HG03571 (cell line): Measurements from ENCODE around the gene HYAL1.
A peak's percentile ranks its signal among the peaks of the same experiment; 100 is the strongest.
"Not testable (repeated sequence)": the region's sequence is repeated elsewhere in the genome, so short reads cannot be mapped to it uniquely, and the experiment has no call there.

Experiments
- ATAC-seq: cut with Tn5 transposase; IDR thresholded peaks from one replicate; pipeline ENCODE4 v1.9.1; 2021; ENCODE audit not compliant: unreplicated experiment

HYAL1 gene

DNA sequence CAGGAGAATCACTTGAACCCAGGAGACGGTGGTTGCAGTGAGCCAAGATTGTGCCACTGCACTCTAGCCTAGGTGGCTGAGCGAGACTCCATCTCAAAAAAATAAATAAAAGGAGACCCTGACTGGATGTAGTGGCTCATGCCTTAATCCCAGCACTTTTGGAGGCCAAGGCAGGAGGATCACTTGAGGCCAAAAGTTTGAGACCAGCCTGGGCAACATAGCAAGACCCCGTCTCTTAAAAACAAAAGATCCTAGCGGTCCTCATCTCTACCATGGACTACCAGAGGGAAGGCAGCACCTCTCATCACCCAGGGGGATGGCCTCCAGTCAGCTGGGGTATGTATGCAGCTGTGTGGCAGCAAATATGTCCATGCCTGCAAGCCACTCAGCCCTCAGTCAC, 41.2 kb downstream of the HYAL1 start:
- ATAC-seq, result not testable (repeated sequence)

DNA sequence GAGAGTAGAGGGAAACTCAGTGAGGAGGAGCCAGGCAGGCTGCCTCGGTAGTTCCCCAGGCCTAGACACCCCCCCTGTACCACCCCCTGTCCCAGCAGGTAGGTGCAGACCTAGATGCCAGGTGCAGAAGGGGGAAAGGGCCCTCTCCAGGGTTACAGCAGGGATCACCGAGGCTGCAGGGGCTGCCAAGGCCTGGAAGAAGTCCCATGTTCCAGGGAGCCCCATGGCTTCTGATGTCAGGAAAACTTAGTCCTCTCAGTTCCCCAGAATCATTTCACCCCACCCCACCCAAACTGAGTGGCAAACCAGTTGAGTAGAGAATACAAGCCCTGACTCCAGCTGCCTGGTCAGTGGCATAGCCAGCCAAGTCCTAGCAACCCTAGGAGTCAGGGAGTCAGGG, 41.9 kb downstream of the HYAL1 start:
- no peak for ATAC-seq

GRCh38 chr3:50260942-50261441, 42.4 kb downstream of the HYAL1 start:
- no peak for ATAC-seq

GRCh38 chr3:50260027-50260941, 43.1 kb downstream of the HYAL1 start:
- peak; percentile 82 for ATAC-seq

DNA sequence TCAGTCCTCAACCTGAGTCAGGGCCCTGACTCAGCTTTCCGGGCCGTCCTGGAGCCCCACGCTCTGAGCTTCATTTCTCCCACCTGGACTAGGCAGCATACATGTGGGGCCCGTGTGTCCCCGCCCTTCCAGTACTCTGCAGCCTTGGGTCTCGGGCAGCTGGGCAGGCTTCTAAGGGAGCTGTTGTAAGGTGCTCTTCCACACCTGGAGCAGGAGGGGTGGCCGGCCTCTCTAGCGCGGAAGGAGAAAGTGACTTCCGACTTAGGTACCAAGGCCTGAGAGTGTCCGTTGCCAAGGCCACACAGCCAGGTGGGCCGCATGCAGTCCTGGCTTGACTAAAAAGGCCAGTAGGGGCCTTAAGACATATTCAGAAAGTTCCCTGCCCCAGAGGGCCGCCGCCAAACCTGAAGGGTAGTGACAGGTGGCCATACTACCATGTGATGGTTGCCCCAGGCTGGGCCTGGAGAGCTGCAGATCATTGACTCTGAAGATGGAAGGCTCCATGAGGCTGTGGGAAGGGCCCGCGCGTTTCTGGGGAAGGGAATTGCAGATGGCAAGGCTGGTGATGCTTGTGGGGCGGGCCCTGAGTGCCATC, 43.8 kb downstream of the HYAL1 start:
- ATAC-seq, result peak; percentile 13

DNA sequence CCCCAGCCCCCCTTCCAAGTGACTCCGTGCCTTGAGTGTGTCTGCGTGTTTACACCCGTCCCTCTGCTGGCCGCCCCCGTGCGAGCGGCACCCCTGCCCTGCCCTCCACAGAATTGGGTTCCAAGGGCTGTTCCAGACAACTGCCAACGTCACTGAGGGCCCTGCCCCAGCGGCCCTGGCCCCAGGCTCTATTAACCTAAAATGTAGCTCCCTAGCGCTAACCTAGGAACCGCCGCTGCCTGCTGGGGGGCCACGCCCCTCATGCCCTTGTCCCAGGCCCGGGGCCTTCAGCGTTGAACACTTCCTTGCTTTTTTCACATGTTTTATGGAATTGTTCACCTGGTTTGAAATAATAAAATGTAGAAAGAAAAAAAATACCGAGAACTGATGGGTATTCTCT, 44.4 kb downstream of the HYAL1 start:
- no peak for ATAC-seq

- no peak for ATAC-seq
Observed at GRCh38 chr3:50258029-50258680, 45.2 kb downstream of the HYAL1 start.

DNA sequence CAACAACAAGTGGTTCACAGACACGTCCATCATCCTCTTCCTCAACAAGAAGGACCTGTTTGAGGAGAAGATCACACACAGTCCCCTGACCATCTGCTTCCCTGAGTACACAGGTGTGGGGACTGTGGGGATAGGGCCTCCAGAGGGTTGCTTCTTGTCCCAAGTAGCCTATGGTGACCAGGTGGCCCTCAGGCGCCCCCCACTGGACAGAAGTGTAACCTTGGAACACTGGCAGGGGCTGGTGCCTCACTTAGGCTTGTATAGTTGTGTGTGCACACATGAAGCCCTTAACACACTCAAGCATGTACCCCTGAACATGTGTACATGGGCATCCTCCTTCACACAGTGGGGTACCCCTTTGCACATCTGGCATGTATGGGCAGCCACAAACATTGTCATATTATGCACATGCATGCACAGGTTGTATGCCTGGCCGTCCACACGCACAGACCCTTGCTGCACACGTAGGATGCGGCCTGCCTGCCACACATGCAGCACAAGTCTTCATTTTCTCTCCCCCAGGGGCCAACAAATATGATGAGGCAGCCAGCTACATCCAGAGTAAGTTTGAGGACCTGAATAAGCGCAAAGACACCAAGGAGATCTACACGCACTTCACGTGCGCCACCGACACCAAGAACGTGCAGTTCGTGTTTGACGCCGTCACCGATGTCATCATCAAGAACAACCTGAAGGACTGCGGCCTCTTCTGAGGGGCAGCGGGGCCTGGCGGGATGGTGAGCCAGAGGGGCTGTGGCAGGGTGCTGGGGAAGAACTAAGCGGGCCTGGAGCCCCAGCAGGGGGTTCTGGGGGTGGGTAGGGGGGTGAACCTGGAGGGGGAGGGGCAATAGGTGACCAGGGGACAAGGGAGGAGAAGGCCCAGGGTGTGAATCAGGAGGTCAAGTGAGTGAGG, 46.1 kb downstream of the HYAL1 start:
- ATAC-seq, result no peak

DNA sequence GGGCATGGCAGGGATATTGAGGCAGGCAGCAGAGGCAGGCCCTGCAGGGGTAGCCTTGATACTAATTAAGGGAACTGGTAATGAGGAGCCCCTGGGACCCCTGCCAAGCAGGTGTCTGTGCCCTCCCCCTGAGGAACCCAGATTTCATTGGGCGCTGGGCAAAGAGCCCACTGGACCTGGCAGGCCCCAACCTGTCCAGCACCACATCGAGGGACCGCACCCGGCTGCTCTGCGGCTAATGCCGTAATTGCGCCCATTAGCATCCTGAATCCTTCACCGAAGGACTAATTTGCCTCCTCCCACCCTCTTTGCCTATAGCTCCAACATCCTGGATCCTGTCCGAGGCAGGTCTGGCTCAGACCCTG, 48.1 kb downstream of the HYAL1 start:
- no peak for ATAC-seq

- no peak for ATAC-seq
Observed at GRCh38 chr3:50254577-50255250, 48.7 kb downstream of the HYAL1 start.

DNA sequence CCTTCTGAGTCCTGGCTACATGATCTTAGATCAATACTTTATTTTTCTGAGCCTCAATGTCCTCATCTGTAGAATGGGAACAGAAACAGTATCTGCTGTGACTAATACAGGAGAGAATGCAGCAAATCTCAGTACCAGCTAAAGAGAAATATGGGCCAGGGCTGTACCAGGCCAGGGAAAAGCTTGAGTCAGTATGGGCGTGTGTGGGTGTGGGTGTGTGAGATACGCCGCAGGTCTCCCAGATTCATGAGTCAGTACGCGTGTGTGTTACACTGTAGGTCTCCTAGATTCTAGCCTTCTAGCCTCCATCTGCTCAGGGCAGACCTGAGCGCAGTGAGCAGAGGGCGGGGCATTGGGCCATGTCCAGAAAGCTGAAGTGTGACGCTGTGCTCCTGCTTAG, 52.2 kb downstream of the HYAL1 start:
- ATAC-seq, result no peak

GRCh38 chr3:50250514-50250913, 52.9 kb downstream of the HYAL1 start:
- ATAC-seq, result no peak
